Astrocyte of the cerebellum (primary cell): ENCODE measurements around the gene PRKN.

Experiments
- DNase-seq: peaks from one replicate; pipeline ENCODE4 v3.0.0-alpha.2; 2011; ENCODE audit warnings: low read depth
- H3K4me3 ChIP-seq: 2 replicates; pipeline ENCODE4 v1.5.1; 2011; ENCODE audit warnings: mild to moderate bottlenecking, low read depth, low read length, moderate library complexity
- CTCF ChIP-seq: IDR thresholded peaks from 2 replicates; pipeline ENCODE4 v1.5.1; 2012; ENCODE audit warnings: low read length, low read depth, moderate library complexity, mild to moderate bottlenecking; ENCODE audit errors: missing control alignments
- in situ Hi-C: cut with HindIII; loops from 2 replicates; pipeline ENCODE4 v1.10.0; 2017; ENCODE audit warnings: low sequenced_read_pairs

The PRKN gene

GRCh38 chr6:161940519-161940918, 787.0 kb downstream of the PRKN start:
- no peak for DNase-seq
- TF ChIP-seq CTCF = no peak
- in situ Hi-C loops = no loop called here
- no peak overlapping the region for H3K4me3 ChIP-seq

DNA sequence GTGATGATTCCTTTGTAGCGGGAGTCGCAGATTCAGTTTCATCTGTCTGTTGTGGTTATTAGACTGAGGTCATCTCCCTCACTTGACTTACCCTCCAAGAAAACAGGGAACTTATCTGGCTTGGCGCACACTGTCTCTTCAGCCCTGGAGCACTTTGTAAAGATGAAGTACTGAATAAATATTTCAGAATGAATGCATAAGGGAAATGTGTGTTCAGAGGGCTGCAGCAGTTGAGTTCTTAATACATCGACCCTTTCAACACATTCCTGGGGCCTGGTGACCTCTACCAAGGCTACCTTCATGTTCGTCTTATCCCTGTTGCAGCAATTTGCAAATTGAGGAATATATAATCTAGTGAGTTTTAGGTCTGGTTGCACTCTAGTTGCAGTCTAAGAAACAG, 801.2 kb downstream of the PRKN start:
- in situ Hi-C loops = no loop called here
- no peak for DNase-seq
- no peak for TF ChIP-seq CTCF
- no peak overlapping the region for H3K4me3 ChIP-seq

DNA sequence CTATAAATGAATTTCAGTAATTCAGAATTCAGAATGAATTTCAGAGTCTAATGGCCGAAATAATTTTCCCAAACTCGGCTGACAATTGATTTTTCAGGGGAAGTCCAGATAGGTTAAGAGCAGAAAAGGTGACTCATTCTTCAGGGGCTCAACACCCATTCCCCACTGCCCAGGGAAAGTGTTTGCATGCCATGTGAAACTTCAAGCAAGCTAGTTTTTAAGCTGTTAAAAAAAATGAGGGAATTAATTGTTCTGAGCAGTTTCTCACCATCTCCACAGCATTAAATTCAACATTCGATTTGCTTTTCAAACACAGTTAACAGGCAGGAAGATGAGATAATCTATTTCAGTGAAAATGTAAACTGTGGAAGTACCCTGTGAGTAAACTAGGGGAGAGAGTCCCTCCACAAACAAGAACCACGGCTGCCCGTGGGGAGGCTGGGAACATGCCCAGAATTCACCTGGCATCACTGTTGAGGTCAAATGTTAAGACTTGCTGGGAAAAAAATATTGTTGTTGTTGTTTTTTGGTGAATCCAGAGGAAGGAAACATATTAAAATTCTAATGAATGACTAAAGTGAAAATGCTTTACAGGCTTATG, 803.0 kb downstream of the PRKN start:
- DNase-seq = no peak
- in situ Hi-C loops = no loop called here
- TF ChIP-seq CTCF = no peak
- H3K4me3 ChIP-seq = no peak overlapping the region

DNA sequence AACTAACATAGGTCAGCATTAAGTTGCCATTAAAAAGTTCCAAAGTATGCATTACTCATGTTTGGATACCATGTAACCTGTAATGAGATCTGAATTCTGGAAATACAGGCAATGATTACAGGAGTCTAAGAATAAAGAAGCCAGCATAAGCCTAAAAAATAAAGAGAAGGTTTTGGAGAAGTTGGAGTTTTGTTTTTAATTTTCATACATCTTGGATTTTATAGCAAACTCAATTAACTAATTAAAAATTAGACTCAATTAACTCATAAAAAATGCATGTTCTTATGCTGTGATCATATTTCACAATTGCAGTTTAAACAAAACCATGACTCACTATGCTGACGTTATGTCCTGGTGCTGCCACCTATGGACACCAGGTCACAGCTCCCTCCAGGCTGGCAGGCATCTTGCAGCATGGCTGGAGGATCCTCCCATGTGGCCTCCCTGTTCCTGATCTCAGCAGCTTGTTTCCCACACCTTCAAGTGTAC, 804.9 kb downstream of the PRKN start:
- peak; percentile 48 for TF ChIP-seq CTCF
- in situ Hi-C loops = no loop called here
- no peak for DNase-seq
- H3K4me3 ChIP-seq = no peak overlapping the region

GRCh38 chr6:161921602-161922395, 805.8 kb downstream of the PRKN start:
- TF ChIP-seq CTCF = no peak
- H3K4me3 ChIP-seq = no peak overlapping the region
- in situ Hi-C loops = no loop called here
- no peak for DNase-seq

DNA sequence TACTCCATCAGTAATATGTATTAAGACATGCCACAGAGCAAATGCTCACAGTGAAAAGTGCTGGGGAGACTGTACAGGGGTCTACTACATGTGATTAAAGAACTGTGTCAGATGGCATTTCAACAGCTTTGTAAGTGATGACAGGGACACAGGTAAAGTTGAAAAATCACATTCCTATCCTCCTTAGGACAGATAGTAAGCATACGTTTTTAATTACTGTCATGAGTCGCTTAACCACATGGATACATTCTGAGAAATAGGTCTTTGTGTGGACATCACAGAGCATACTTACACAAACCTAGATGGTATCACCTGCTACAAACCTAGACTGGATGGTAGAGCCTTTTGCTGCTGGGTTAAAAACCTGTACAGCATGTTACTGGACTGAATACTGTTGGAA, 807.9 kb downstream of the PRKN start:
- H3K4me3 ChIP-seq = no peak overlapping the region
- in situ Hi-C loops = no loop called here
- TF ChIP-seq CTCF = no peak
- DNase-seq = no peak
